Gastrocnemius medialis (tissue), 4 donors: Measurements from ENCODE around the gene KAZN. TPM values are rescaled to one million over a fixed set of nuclear protein-coding genes. Genes with fewer than 3 reads are reported as not detected.

ENCODE experiments used
- ATAC-seq, 2 donors: fragments of 150-250 bp; one replicate each; pipeline ENCODE4 v1.9.1; 2016
- DNase-seq, 2 donors: peaks; one replicate each; pipeline ENCODE4 v3.0.0-alpha.2; 2019
- H3K27ac ChIP-seq, 4 donors: fragments of 200-600 bp; sonication (generic); 1 replicate in 1 of 4; 2 replicates in 3 of 4; pipeline ENCODE4 v1.5.1; 2016 to 2018; ENCODE audit warnings: mild to moderate bottlenecking in 2 of 4, moderate library complexity in 1 of 4
- H3K27me3 ChIP-seq, 3 donors: fragments of 200-600 bp; sonication (generic) in 2 of 3; 1 replicate in 1 of 3; 2 replicates in 2 of 3; pipeline versions ENCODE4 v1.5.1 to v1.6.0; 2016 to 2019; ENCODE audit warnings: mild to moderate bottlenecking in 1 of 3, moderate library complexity in 1 of 3
- H3K36me3 ChIP-seq, 2 donors: fragments of 200-600 bp; sonication (generic) in 1 of 2; one replicate each; pipeline ENCODE4 v1.5.1; 2017 to 2018
- H3K4me1 ChIP-seq, 2 donors: fragments of 200-600 bp; sonication (generic) in 1 of 2; one replicate each; pipeline ENCODE4 v1.5.1; 2016 to 2017; ENCODE audit warnings: mild to moderate bottlenecking in 2 of 2
- H3K4me3 ChIP-seq, 4 donors: fragments of 200-600 bp; sonication (generic) in 3 of 4; 1 replicate in 1 of 4; 2 replicates in 3 of 4; pipeline ENCODE4 v1.5.1; 2016 to 2019; ENCODE audit warnings: mild to moderate bottlenecking in 2 of 4
- H3K9me3 ChIP-seq, 3 donors: fragments of 200-600 bp; sonication (generic) in 2 of 3; 1 replicate in 1 of 3; 2 replicates in 2 of 3; pipeline ENCODE4 v1.5.1; 2016 to 2019
- POLR2A ChIP-seq, 2 donors: fragments of 450-650 bp; IDR thresholded peaks; one replicate each; pipeline ENCODE4 v1.6.1; 2017; ENCODE audit warnings: antibody characterized with exemption in 2 of 2, mild to moderate bottlenecking in 2 of 2, moderate library complexity in 2 of 2
- in situ Hi-C, 4 donors: fragments of 200-750 bp; cut with MboI; loops; one replicate each; pipeline versions ENCODE4 v1.15.0 to v1.8.0; 2017; ENCODE audit warnings: low sequenced_read_pairs in 4 of 4
- intact Hi-C: fragments of 100-400 bp; cut with DNase I; formaldehyde crosslinking; loops from one replicate; pipeline ENCODE4 v1.15.1; 2023; ENCODE audit warnings: low total_unique reads
- total RNA-seq, 4 donors: library from RNA; depleted of rRNA; stranded (reverse); fragments of >200 nt; gene quantifications; one replicate each; pipeline versions ENCODE4 v1.1.0 to v1.2.3, GENCODE V29; 2016
- TF ChIP-seq, protein P1 (sequence below), 5 experiments: fragments of 450-650 bp in 3 of 5; fragments of 200-600 bp in 2 of 5; sonication (generic) in 2 of 5; IDR thresholded peaks in 4 of 5; conservative IDR thresholded peaks in 1 of 5; 1 replicate in 4 of 5; 2 replicates in 1 of 5; pipeline ENCODE4 v1.5.1; 2016 to 2019; ENCODE audit warnings: antibody characterized with exemption in 5 of 5, mild to moderate bottlenecking in 3 of 5, moderate library complexity in 3 of 5

The KAZN gene
- total RNA-seq, 4 donors from 2014 or later = 0.05 to 2.2 (median 1.00) TPM

DNA sequence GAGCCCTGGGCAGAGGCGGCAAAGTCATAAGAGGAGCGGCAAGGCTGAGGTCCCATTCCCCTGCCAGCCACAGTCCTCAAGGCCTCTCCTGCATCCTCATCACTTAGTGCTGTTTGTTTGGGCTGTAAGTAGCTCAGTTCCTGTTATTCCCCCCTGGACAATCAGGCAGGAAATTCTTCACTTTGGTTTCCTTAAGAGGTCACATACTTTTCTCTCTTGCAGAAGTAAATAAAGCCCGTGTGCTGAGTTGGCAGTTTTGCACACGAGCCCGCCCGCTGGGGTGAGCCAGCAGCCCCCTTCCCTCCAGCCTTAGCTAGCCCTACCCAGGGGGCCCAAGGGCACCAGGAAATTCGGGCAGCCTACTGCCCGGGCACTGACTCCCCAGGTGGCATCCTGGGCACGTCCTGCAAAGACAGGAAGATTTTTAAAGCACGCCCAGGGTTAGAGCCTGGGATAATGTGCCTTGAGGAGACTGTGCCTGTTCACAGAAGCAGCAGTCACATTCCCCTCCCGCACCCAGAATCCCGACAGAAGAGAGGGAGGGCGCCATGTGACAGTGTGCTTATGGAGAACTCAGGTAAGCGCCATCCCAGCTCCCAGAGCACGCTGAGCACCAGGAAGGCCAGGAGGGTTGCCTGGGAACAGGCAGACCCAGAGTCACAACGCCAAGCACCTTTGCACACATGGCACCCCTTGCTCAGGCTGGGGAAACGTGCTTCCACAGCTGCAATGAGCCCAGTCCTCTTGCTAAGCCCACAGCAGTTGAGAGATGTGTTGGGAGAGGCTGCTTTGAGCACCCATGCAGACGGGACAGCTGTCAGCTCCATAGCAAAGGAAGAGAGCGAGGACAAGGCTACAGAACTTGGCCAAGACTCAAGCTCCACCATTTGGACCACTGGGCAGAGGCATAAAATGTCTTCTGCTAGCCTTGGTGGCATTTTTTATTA lies 410.6 kb downstream of the KAZN start:
- in situ Hi-C loops (no loop called here), intact Hi-C loops (no loop called here)
- Histone ChIP-seq H3K27ac (no peak overlapping the region), H3K36me3 (no peaks in the 10 kb centered on the region), H3K9me3 (no peaks in the 10 kb centered on the region), H3K27me3 (no peaks in the 10 kb centered on the region), H3K4me3 (no peak overlapping the region), H3K4me1 (no peaks in the 10 kb centered on the region)
- DNase-seq (no peak), ATAC-seq (no peak)
- TF ChIP-seq, protein P1, sequence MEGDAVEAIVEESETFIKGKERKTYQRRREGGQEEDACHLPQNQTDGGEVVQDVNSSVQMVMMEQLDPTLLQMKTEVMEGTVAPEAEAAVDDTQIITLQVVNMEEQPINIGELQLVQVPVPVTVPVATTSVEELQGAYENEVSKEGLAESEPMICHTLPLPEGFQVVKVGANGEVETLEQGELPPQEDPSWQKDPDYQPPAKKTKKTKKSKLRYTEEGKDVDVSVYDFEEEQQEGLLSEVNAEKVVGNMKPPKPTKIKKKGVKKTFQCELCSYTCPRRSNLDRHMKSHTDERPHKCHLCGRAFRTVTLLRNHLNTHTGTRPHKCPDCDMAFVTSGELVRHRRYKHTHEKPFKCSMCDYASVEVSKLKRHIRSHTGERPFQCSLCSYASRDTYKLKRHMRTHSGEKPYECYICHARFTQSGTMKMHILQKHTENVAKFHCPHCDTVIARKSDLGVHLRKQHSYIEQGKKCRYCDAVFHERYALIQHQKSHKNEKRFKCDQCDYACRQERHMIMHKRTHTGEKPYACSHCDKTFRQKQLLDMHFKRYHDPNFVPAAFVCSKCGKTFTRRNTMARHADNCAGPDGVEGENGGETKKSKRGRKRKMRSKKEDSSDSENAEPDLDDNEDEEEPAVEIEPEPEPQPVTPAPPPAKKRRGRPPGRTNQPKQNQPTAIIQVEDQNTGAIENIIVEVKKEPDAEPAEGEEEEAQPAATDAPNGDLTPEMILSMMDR (IDR thresholded peaks at IDR 0.05 in 4 of 5, conservative IDR thresholded peaks at IDR 0.05 in 1 of 5) = no peak
- TF ChIP-seq POLR2A (IDR thresholded peaks at IDR 0.05) = no peak

DNA sequence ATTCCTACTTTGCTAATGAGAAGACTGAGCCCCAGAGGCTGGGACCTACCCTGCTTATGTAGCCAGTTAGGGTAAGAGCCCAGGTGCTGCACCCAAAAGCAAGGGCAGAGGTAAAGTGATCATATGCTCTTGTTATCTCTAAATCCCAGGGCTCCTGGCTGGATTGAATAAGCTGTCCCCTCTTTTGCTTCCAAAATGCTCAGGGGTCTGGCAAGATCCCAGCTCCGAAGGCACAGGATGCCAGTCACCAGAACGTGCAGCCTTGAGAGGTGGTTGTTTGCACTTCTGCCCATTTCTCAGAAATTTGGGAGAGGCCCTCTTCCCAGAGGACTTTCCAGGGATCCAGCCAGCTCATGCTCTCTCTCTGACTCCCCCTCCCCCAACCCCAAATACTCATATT lies 412.7 kb downstream of the KAZN start:
- no peak overlapping the region for H3K27ac ChIP-seq
- H3K4me3 ChIP-seq = no peak overlapping the region
- no peaks in the 10 kb centered on the region for H3K27me3 ChIP-seq
- no peaks in the 10 kb centered on the region for H3K4me1 ChIP-seq
- DNase-seq (no peak), ATAC-seq (no peak)
- H3K36me3 ChIP-seq = no peaks in the 10 kb centered on the region
- in situ Hi-C loops = no loop called here
- TF ChIP-seq, protein P1 (IDR thresholded peaks at IDR 0.05 in 4 of 5, conservative IDR thresholded peaks at IDR 0.05 in 1 of 5) = no peak
- no peak for TF ChIP-seq POLR2A (IDR thresholded peaks at IDR 0.05)
- no peaks in the 10 kb centered on the region for H3K9me3 ChIP-seq
- intact Hi-C loops = no loop called here

DNA sequence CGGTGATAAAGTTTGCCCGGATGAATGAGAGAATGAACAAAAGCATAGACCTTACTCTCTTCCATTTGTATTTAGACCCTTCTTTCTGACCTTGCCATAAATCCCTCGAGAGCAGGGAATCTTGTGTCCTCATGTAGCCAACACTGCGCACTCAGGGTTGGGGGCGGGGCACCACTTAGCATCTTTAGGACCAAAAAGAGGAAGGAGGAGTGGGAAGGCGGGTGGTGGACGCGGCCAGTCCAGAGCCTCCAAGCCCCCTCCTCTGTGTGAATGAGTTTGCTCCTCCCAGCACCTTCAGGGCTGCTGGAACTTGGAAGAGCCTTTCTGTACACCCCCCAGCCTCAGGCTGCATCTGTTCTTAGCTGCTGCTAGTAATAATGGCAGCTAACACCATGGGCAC lies 413.2 kb downstream of the KAZN start:
- Histone ChIP-seq H3K27ac (no peak overlapping the region), H3K9me3 (no peaks in the 10 kb centered on the region), H3K4me3 (no peak overlapping the region), H3K36me3 (no peaks in the 10 kb centered on the region), H3K4me1 (no peaks in the 10 kb centered on the region), H3K27me3 (no peaks in the 10 kb centered on the region)
- no peak for ATAC-seq
- intact Hi-C loops (no loop called here), in situ Hi-C loops (no loop called here)
- TF ChIP-seq, protein P1 (IDR thresholded peaks at IDR 0.05 in 4 of 5, conservative IDR thresholded peaks at IDR 0.05 in 1 of 5) = no peak
- TF ChIP-seq POLR2A (IDR thresholded peaks at IDR 0.05) = no peak
- no peak for DNase-seq

DNA sequence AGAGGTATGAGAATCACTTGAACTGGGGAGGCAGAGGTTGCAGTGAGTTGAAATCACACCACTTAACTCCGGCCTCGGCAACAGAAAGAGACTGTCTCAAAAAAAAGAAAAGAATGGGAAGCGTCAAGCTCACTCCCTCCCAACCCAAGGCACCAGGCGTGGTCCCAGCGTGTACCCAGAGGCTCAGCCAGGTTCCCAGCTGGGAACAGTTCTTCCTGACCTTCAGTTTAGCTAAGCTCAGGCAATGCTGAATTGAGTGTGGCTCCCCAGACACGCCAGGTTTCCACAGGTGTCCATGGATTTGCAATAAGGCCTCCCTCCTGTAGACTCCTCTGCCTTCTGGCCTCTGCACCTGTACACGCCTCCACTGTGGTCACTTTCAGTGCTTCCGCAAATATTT lies 414.3 kb downstream of the KAZN start:
- Histone ChIP-seq H3K36me3 (no peaks in the 10 kb centered on the region), H3K27me3 (no peaks in the 10 kb centered on the region), H3K27ac (no peak overlapping the region), H3K4me3 (no peak overlapping the region), H3K9me3 (no peaks in the 10 kb centered on the region), H3K4me1 (no peaks in the 10 kb centered on the region)
- TF ChIP-seq, protein P1 (IDR thresholded peaks at IDR 0.05 in 4 of 5, conservative IDR thresholded peaks at IDR 0.05 in 1 of 5) = no peak
- TF ChIP-seq POLR2A (IDR thresholded peaks at IDR 0.05) = no peak
- ATAC-seq = no peak
- DNase-seq = no peak
- in situ Hi-C loops = no loop called here
- intact Hi-C loops = no loop called here
